Measurements from ENCODE around the gene PPP1R3E.
"Not testable (repeated sequence)": the region's sequence is repeated elsewhere in the genome, so short reads cannot be mapped to it uniquely, and the experiment has no call there.

Gene PPP1R3E

DNA sequence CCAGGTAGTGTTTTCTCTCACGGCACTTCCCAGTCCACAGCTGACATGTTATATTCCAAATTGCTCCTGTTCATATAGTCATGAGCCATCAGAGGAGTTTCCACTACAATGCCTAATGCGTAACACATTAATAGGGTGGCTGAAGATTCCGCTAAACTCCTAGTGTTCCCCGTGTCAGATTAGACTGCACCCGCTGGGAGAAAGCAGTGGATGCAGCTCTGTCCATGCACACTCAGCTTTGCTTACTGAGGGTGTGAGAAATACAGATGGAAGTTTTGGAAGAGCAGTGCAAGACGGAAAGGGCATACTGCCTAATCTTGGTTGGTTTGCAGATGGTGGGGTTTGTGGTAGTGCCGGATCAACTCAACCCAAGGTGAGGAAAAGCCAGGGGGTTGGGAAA is 5.6 kb downstream of the PPP1R3E start:
- no peak for DNase-seq

DNA sequence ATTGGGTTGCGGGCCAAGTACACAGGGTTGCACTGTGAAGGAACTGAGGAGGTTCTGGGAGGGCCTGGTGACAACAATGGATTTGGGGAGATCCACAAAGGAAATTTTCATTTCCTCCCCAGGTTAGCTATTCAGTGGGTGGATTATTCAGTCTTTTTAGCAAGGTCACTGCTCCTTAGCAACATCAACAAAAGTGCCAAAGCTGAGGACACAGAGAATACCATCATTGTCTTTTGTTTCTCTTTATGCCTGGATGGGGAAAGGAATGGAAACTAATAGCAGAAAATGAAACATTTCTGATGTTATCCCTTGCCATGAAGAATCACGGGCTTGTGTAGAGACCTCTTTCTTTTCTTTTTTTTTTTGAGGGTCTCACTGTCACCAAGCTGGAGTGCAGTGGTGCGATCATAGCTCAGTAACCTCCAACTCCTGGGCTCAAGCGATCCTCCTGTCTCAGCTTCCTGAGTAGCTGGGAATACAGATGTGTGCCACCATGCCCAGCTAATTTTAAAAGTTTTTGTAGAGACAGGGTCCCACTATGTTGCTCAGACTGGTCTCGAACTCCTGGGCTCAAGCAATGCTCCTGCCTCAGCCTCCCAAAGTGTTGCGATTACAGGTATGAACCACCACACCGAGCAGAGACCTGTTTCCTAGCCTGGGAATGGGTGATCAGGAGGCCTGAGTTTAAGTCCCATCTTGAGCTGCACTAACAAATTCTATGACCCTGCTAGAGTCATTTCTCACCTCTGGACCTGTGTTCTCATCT is 6.5 kb downstream of the PPP1R3E start:
- DNase-seq, result no peak

DNA sequence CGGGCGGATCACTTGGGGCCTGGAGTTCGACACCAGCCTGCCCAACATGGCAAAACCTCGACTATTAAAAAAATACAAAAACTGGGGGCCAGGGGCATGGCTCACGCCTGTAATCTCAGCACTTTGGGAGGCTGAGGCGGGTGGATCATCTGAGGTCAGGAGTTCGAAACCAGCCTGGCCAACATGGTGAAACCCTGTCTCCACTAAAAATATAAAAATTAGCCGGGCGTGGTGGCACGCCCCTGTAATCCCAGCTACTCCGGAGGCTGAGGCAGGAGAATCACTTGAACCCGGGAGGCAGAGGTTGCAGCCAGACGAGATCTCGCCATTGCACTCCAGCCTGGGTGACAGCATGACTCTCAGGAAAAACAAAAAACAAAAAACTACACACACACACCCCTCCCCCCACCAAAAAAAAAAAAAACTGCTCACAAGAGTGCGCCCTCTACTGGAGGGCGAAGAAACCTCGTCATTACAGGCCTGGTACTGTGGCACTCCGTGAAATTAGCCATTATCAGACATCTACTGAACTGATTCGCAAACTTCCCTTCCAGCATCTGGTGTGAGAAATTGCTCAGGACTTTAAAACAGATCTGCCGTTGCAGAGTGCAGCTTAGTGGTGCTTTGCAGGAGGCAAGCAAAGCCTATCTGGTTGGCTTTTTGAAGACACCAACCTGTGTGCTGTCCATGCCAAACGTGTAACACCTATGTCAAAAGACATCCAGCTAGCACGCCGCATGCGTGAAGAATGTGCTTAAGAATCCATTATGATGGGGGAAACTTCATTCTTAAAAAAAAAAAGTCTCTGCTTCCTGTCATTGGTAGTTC is 7.7 kb downstream of the PPP1R3E start:
- DNase-seq, result peak; percentile 35

DNA sequence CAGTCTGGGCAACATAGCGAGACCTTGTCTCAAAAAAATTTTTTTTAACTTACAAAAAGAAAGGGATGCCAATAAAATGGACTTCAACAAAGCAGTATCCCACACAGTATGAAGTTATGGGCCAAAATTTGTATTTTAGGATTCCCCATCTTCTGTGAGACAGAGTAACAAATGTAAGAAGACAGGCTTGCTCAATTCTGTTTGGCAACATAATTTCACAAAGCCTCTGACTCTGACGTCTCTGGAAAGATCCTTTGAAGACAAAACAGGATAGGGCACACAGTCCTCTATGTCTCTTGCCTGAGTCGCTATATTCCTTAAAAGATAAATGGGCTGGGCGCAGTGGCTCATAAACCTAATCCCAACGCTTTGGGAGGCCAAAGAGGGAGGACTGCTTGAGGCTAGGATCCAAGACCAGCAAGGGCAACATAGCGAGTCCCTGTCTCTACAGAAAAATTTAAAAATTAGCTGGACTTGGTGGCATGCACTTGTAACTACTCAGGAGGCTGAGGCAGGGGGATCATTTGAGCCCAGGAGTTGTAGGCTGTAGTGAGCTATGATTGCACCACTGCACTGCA is 15.7 kb downstream of the PPP1R3E start:
- DNase-seq, result no peak

DNA sequence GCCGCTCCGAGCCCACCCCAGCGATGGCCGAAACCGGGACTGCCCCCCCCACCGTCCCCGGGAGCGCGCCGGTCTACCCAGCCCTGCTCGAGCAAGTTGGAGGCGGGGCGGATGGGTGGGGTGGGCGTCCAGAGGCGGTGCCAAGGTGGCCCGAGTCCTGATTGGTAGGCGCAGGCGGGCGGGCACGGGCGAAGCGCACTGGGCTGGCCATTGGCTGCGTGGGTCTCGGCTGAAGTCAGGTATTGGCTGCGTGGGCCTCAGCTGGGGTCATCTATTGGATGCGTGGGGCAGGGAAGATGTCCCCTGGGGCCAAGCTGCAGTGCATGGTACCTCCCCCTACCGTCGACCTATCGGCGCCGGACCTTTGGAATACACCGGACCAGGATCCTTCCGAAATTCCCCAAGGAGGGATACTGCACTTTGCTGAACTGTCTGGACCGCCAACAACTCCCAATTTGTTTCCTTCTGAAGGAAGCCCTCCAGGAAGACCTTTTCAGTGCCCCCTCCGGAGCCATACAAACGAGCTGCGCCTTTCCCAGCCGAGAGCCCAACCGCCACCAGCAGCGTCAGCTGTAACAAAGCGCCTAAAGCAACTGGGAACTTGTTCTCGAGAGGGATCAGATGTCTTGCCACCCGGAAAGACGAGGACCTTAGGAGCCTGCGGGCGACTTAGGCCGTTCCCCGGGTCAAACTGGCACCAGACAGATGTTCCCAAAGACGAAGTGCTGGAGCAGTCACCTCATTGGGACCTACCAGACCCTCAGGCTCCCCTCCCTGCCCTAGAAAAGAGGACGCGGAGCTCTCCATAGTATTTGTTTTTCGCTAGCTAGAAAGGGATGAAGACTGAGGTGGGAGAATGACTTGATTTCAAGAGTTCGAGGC is 16.4 kb downstream of the PPP1R3E start, which contains the start of gene HOMEZ:
Gene HOMEZ (minus strand): TSS at position 113 of the 882 bp plus-strand sequence. CDS start 180 bp downstream, outside the sequence.
- DNase-seq, result peak; percentile 100

DNA sequence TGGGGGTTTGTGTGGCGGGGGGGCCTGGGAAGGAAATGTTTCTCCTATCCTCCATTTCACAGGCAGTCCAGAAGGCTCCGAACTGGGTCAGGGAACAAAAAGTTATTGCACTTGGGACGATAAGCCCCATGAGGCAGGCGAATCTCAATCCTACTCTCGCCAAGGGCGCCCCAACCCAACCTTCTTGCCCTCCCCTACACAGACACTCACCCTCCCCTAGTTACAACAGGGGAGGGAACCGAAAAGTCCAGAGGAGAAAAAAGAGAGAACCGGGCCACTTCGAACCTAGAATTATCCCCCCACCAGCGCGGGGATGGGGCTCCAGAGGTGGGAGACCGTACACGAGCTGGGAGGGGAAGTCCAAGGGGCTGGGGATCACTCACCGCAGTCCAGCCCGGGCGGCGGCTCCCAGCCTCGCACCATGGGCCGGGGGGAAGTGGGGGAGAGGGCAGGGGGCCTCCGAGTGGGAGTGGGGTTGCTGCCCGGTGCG is 17.1 kb downstream of the PPP1R3E start:
- no peak for DNase-seq

DNA sequence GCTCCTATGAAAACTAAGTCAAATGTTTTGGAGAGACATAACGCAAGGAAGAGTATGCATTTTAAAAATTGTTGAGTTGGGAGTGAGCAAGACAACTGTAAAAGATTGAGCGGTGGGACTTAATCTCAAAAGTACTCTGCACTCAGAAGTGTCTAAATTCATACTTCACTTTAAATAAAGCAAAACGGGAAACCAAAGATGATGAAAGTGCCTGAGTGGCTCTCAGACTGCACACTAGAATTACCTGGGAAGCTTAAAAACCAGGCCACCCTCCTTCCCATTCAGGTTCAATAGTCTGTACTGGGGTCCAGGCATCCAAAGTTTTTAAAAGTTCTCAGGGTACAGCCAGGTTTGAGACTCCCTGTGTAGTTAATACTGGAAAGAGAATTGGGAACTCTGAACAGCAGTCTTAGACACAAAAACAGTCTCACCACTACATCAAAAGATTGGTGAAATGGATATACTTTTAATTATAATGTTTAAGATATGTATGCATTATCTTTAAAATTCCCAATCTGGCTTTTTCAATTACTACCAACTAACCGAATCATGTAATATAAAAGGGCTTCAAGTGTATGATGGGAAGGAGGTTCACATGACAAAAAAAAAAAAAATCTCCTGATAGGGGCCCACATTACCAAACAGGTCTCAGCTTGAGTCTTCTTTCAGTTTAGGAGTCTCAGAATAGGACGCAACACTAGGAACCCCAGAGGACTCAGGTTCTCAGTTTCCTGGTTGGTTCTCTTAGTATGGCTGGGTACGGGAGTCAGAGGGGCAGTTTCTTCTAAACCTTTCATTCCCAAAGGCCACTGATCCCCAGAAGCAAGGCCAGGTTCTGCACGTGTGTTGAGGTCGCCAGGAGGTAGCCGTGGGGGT is 17.8 kb downstream of the PPP1R3E start:
- no peak for DNase-seq

DNA sequence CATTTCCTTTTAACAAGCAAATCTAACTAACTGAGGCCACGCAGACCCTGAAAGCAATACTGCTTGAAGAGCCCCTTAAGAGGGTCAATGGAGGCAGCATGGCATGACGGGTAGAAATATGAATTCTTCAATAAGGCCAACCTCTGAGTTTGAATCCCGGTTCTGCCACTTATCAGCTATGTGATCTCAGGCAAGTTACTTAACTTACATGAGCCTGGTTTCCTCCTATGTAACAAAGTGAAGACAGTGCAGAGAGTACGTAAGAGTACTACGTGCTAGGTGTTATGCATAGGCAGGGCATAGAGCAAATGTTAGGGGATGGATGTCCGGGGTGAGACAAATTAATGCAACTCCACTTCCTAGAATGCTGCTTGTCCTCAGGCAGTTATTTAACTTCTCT is 21.4 kb downstream of the PPP1R3E start:
- no peak for DNase-seq

DNA sequence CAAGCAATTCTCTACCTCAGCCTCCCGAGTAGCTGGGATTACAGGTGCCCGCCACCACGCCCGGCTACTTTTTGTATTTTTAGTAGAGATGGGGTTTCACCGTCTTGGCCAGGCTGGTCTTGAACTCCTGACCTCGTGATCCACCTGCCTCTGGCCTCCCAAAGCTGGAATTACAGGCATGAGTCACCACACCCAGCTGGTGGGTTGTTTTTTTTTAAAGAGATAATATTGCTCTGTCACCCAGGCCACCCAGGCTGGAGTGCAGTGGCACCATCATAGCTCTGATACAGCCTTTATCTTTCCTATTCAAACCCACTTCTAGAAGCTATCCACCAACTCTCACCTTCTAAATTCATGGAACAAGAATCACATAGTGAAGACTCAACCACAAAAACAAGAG is 24.7 kb downstream of the PPP1R3E start:
- not testable (repeated sequence) for DNase-seq

DNA sequence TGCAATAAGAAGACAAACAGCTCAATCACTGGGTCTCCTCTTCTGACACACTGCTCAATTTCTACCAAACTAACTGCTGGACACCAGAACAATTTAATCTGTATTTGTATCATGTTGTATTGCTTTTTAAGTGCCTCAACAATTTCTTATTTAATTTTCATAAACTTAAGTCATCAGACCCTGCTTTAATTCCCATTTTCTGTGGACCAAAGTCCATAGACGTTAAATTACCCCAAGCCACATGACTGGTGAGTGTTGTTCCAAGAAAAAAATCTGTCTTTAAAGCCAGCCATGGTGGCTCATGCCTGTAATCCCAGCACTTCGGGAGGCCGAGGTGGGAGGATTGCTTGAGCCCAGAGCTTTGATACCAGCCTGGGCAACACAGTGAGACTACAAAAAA is 25.5 kb downstream of the PPP1R3E start:
- no peak for DNase-seq

DNA sequence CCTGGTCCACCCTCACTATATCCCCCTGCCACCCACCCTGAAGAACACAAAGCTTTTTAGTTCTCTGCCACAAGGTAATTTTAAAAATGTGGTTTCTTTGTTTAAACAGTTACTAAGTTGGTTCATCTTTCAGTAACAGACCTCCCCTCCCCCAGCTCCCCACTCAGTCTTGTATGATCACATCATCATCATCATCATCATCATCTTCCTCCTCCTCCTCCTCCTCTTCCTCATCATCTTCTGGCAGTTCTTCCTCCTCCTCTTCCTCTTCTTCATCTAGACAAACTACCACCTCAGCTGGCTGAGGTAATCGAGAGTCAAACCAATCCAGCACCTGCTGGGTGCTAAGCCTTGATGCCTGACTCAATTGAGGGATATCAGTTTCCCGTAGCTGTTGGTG is 27.2 kb downstream of the PPP1R3E start:
- no peak for DNase-seq

DNA sequence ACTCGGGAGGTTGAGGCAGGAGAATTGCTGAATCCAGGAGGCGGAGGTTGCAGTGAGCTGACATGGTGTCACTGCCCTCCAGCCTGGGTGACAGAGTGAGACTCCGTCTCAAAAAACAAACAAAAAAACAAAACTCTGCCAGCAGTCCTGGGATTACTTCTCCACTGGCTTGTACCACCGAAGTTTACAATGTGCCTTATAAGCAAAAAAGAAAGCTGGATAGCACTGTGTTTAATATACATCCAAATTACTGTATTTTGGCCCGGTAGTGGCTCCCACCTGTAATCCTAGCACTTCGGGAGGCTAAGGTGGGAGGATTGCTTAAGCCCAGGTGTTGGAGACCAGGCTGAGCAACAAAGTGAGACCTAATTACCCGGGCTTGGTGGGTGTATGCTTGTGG is 33.5 kb downstream of the PPP1R3E start:
- DNase-seq, result no peak

DNA sequence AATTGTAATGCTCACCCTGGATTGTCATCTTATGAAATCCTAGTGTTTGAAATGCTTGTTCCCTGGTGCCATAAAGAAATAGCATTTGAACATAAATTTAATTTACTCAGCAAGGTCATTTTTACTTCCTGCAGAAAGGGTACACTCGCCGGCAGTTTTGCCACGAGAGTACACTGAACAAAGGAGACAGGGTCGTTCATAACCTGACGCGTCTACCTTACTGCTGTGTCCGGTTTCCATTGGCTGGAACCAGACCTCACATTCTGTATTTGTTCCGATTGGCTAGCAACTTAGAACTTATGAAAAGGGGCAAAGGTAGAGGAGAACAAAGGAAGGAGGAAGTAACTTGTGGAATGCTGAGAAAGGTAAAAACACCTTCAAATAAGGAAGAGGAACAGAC is 41.8 kb downstream of the PPP1R3E start:
- not testable (repeated sequence) for DNase-seq

DNA sequence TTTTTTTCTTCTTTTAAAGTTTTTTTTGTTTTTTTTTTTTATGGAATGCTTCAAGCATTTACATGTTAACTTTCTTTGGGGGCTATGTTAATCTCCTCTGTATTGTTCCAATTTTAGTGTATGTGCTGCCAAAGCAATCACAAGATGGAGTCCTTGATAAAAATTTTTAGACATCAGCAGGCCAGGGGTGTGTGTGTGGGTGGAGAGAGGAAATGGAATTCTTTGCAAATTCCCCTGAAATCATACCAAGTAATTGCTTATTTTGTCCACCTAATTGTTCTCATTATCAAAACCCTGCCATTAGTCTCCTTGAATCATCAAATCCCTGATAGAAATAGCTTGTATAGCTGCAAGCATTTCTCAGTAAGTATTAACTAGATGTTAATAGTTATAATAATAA is 43.2 kb downstream of the PPP1R3E start:
- no peak for DNase-seq

DNA sequence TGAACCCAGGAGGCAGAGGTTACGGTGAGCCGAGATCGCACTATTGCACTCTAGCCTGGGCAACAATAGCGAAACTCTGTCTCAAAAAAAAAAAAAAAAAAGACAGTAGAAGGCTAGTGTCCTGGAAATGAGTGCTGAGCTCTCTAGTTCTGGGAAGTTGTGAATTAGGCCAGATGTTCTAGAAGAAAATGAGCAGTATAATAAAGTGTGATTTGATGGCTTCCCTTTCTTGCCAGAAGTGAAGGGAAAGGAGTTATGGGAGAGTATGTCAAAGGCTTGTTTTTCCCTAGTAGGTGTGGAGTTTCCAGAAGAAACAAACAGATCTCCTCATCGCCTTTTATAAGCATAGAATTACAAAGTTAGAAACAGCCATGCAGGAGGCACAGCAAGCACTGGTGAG is 44.4 kb downstream of the PPP1R3E start:
- no peak for DNase-seq

DNA sequence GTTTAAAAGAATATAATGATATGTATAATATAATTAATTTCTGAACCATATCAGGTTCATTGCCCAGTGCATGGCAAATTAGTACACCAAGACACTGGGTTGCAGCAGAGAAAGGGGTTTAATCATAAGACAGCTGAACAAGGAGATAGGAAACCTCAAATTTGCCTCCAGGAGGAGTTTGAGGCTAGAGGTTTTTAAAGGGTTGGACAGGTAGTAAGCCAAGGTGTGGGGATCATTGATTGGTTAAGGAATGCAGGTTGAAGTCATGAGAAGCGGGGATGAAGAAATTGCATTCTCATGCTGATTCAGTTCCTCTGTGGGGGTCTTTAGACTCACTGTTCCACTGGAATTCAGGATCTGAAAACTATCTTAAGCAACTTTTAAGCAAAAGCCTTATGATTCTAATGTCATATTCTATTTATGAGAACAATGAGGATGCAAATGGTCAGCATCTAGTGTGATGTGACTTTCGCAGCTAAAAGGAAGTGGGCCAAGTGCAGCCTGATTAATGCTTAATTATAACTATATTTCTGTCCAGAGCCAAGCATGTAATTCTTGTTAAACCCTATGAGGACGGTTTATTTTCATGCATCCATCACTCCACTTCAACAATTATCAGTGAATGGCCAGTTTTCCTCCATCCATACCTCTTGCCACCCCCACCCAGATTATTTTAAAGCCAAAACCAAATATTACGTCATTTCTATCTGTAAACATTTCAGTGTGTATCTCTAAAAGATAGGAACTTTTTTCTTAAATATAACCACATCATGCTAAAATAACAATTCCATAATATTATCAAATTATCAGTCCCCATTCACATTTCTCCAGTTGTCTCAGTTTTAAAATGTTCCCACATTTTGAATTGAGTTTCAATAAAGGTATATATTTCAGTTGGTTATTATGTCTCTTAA is 50.0 kb downstream of the PPP1R3E start:
- no peak for DNase-seq

DNA sequence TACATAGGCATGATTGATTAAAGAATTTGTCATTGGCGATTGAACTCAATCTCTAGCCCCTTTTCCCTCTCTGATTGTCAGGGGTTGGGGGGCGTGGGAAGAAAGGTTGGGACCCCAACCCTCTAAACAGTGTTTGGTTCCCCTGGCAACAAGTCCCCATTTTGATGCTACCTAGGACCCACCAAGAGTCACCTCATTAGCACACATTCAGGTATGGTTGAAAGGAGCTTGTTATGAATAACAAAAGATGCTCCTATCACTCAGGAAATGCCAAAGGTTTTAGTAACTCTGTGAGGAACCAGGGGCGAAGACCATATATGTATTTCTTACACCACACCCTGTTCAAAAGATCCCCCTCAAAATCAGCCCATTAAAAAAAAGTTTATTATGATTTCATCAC is 50.7 kb downstream of the PPP1R3E start:
- no peak for DNase-seq

DNA sequence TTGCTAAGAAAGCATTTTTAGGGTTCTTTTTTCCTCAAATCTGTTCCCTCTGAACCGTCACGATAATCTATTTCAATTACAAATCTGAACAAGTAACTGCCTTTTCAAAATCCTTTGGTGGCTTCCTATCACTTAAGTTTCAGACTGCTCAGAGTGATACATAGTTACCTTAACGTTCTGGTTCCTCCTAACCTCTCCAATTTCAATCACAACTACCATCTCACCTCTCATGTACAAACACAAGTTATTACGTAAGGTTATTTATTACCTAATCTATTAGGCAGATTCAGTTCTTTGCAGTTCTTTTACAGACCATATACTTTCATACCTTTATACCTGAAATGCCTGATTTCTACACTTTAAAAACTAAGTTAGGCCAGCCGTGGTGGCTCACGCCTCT is 52.8 kb downstream of the PPP1R3E start:
- DNase-seq, result no peak

DNA sequence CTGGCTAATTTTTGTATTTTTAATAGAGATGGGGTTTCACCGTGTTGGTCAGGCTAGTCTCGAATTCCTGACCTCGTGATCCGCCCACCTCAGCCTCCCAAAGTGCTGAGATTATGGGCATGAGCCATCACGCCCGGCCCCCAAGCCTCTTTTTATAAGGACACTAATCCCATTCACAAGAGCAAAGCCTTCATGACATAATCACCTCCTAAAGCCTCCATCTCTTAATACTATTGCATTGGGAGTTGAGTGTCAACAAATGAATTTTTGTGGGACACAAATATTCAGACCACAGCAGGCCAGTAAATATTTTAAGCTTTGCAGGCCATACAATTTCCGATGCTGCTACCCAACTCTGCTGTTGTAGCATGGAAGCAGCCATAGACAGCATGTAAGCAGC is 54.1 kb downstream of the PPP1R3E start:
- DNase-seq, result no peak

Measured in right hindlimb (tissue), 1 donor.